H9 (cell line): ENCODE results near the gene GRAMD1B. TPM values are rescaled to one million over a fixed set of nuclear protein-coding genes. Genes with fewer than 3 reads are reported as not detected.
A peak's percentile ranks its signal among the peaks of the same experiment; 100 is the strongest.

ENCODE experiments used
- DNase-seq: peaks from one replicate; pipeline ENCODE4 v3.0.0-alpha.2; 2017
- H2AFZ ChIP-seq: one replicate; pipeline ENCODE4 v1.6.1; 2013; ENCODE audit warnings: mild to moderate bottlenecking, low read length, control low read depth, moderate library complexity
- H2AK5ac ChIP-seq: 2 replicates; pipeline ENCODE4 v1.6.1; 2013; ENCODE audit warnings: low read length, control low read depth, mixed read lengths; ENCODE audit not compliant: insufficient read length
- H2BK120ac ChIP-seq: one replicate; pipeline ENCODE4 v1.6.1; 2013; ENCODE audit warnings: low read depth, mild to moderate bottlenecking, low read length, control low read depth, inconsistent platforms; ENCODE audit not compliant: poor library complexity, severe bottlenecking
- H2BK12ac ChIP-seq: 2 replicates; pipeline ENCODE4 v1.6.1; 2013; ENCODE audit warnings: low read length, control low read depth, mixed read lengths, low read depth; ENCODE audit not compliant: insufficient read length
- H2BK15ac ChIP-seq: 2 replicates; pipeline ENCODE4 v1.6.1; 2013; ENCODE audit warnings: low read depth, low read length, control low read depth
- H2BK20ac ChIP-seq: one replicate; pipeline ENCODE4 v1.6.1; 2013; ENCODE audit warnings: low read depth, mild to moderate bottlenecking, low read length, control low read depth, inconsistent platforms; ENCODE audit not compliant: poor library complexity, severe bottlenecking
- H2BK5ac ChIP-seq: 2 replicates; pipeline ENCODE4 v1.6.1; 2013; ENCODE audit warnings: low read length, control low read depth, mixed read lengths; ENCODE audit not compliant: insufficient read length
- H3K14ac ChIP-seq: 2 replicates; pipeline ENCODE4 v1.6.1; 2013; ENCODE audit warnings: low read length, control low read depth; ENCODE audit not compliant: insufficient read depth
- H3K18ac ChIP-seq: 2 replicates; pipeline ENCODE4 v1.6.1; 2013; ENCODE audit warnings: low read depth, mild to moderate bottlenecking, mixed read lengths, low read length, control low read depth; ENCODE audit not compliant: insufficient read length
- H3K23ac ChIP-seq: 2 replicates; pipeline ENCODE4 v1.6.1; 2013; ENCODE audit warnings: low read length, control low read depth, mixed read lengths, low read depth; ENCODE audit not compliant: insufficient read length
- H3K23me2 ChIP-seq: 2 replicates; pipeline ENCODE4 v1.6.1; 2013; ENCODE audit warnings: low read depth, mild to moderate bottlenecking, mixed read lengths, low read length, control low read depth; ENCODE audit not compliant: insufficient read length, poor library complexity, severe bottlenecking
- H3K27ac ChIP-seq: 2 replicates; pipeline ENCODE4 v1.5.1; 2013; ENCODE audit warnings: low read length, control low read depth, mixed read lengths, low read depth; ENCODE audit not compliant: insufficient read length
- H3K27me3 ChIP-seq: 2 replicates; pipeline ENCODE4 v1.6.1; 2013; ENCODE audit warnings: low read length, control low read depth, inconsistent platforms; ENCODE audit not compliant: insufficient read depth
- H3K4ac ChIP-seq: 2 replicates; pipeline ENCODE4 v1.6.1; 2013; ENCODE audit warnings: low read depth, mild to moderate bottlenecking, control low read depth, inconsistent platforms, low read length, moderate library complexity
- H3K4me1 ChIP-seq: 2 replicates; pipeline ENCODE4 v1.6.1; 2013; ENCODE audit warnings: low read length, control low read depth, inconsistent platforms; ENCODE audit not compliant: insufficient read depth
- H3K4me2 ChIP-seq: 2 replicates; pipeline ENCODE4 v1.6.1; 2013; ENCODE audit warnings: low read length, control low read depth, mixed read lengths; ENCODE audit not compliant: insufficient read length, insufficient read depth
- H3K56ac ChIP-seq: 2 replicates; pipeline ENCODE4 v1.6.1; 2013; ENCODE audit warnings: low read depth, mild to moderate bottlenecking, mixed read lengths, low read length, control low read depth; ENCODE audit not compliant: insufficient read length
- H3K79me1 ChIP-seq: 2 replicates; pipeline ENCODE4 v1.6.1; 2013; ENCODE audit warnings: low read depth, mild to moderate bottlenecking, moderate library complexity, low read length, control low read depth, inconsistent platforms; ENCODE audit not compliant: insufficient read depth, poor library complexity, severe bottlenecking
- H3K79me2 ChIP-seq: 2 replicates; pipeline ENCODE4 v1.6.1; 2013; ENCODE audit warnings: low read length, control low read depth, inconsistent platforms; ENCODE audit not compliant: insufficient read depth
- H3K9ac ChIP-seq: 2 replicates; pipeline ENCODE4 v1.6.1; 2013; ENCODE audit warnings: low read length, control low read depth, mixed read lengths; ENCODE audit not compliant: insufficient read length; ENCODE audit errors: extremely low read depth
- H3K9me3 ChIP-seq: one replicate; pipeline ENCODE4 v1.6.1; 2013; ENCODE audit warnings: low read depth, low read length, inconsistent platforms; ENCODE audit not compliant: control insufficient read depth
- H3T11ph ChIP-seq: one replicate; pipeline ENCODE4 v1.6.1; 2013; ENCODE audit warnings: mild to moderate bottlenecking, low read length, control low read depth, inconsistent platforms
- H4K20me1 ChIP-seq: one replicate; pipeline ENCODE4 v1.6.1; 2013; ENCODE audit not compliant: control insufficient read depth, insufficient read length, insufficient read depth
- H4K5ac ChIP-seq: 2 replicates; pipeline ENCODE4 v1.6.1; 2013; ENCODE audit warnings: low read depth, mild to moderate bottlenecking, mixed read lengths, low read length, control low read depth; ENCODE audit not compliant: insufficient read length
- H4K8ac ChIP-seq: replicated peaks from 2 replicates; pipeline ENCODE4 v1.6.1; 2013; ENCODE audit warnings: low read length, control low read depth, mixed read lengths, low read depth; ENCODE audit not compliant: insufficient read length
- H4K91ac ChIP-seq: 2 replicates; pipeline ENCODE4 v1.6.1; 2013; ENCODE audit warnings: low read depth, mild to moderate bottlenecking, moderate library complexity, mixed read lengths, low read length, control low read depth; ENCODE audit not compliant: insufficient read length
- H3K27ac Mint-ChIP-seq, 3 experiments: 2 replicates in 2 of 3; 3 replicates in 1 of 3; pipeline ENCODE4 v1.8.0; 2020 to 2021; ENCODE audit warnings: mixed read lengths in 3 of 3, mild to moderate bottlenecking in 1 of 3, moderate library complexity in 1 of 3
- H3K27me3 Mint-ChIP-seq: 2 replicates; pipeline ENCODE4 v1.8.0; 2021; ENCODE audit warnings: low read depth, mild to moderate bottlenecking, moderate library complexity, mixed read lengths
- H3K36me3 Mint-ChIP-seq, 3 experiments: 2 replicates in 2 of 3; 3 replicates in 1 of 3; pipeline ENCODE4 v1.8.0; 2020 to 2021; ENCODE audit warnings: low read depth in 3 of 3, mixed read lengths in 3 of 3; ENCODE audit not compliant: insufficient read depth in 1 of 3
- H3K4me1 Mint-ChIP-seq, 2 experiments: 2 replicates each; pipeline ENCODE4 v1.8.0; 2020; ENCODE audit warnings: mixed read lengths in 2 of 2
- H3K4me3 Mint-ChIP-seq, 2 experiments: 2 replicates in 1 of 2; 3 replicates in 1 of 2; pipeline ENCODE4 v1.8.0; 2020 to 2021; ENCODE audit warnings: mild to moderate bottlenecking in 2 of 2, mixed read lengths in 2 of 2, moderate library complexity in 1 of 2
- H3K9me3 Mint-ChIP-seq, 2 experiments: 2 replicates in 1 of 2; 3 replicates in 1 of 2; pipeline ENCODE4 v1.8.0; 2020; ENCODE audit warnings: mild to moderate bottlenecking in 2 of 2, mixed read lengths in 2 of 2, moderate library complexity in 1 of 2
- CTCF ChIP-seq: fragments of 200-600 bp; sonication (generic); conservative IDR thresholded peaks from 3 replicates; pipeline ENCODE4 v1.8.0; 2021; ENCODE audit warnings: antibody characterized with exemption, mild to moderate bottlenecking
- WGBS: extraction: QIAGEN DNeasy Blood & Tissue Kit; methylation state at CpG from one replicate; pipeline ENCODE4 v1.1.7; 2013; ENCODE audit warnings: missing lambda C conversion rate, low lambda C conversion rate, mixed read lengths; ENCODE audit not compliant: insufficient read length; ENCODE audit errors: extremely low coverage; 5-methylcytosine and 5-hydroxymethylcytosine counted together
- total RNA-seq: library from RNA; stranded (reverse); gene quantifications from 2 replicates; pipeline ENCODE4 v1.2.1, GENCODE V29; 2021

GRAMD1B gene
- total RNA-seq, 1 experiment from 2014 or later, result 25.9 TPM

- Mint-ChIP-seq H3K4me1 (peaks cover 26 to 31% of the 10 kb centered on the region in 2 experiments), H3K9me3 (peaks cover 0 to 3% of the 10 kb centered on the region in 2 experiments; a peak in 1 of 5 replicates), H3K4me3 (no peak overlapping the region), H3K27ac (peak overlapping the region in 1 of 3 experiments; percentile 65; a peak in 1 of 7 replicates), H3K36me3 (peaks cover 4 to 5% (median 5%) of the 10 kb centered on the region in 3 experiments; a peak in 6 of 7 replicates), H3K27me3 (peaks cover 6% of the 10 kb centered on the region)
- Histone ChIP-seq H3K27me3 (no peaks in the 10 kb centered on the region), H3K4me1 (no peaks in the 10 kb centered on the region; the same call in 1 of the 2 replicates), H3K18ac (no peak overlapping the region), H2AFZ (no peak overlapping the region), H2BK15ac (no peak overlapping the region), H4K91ac (no peak overlapping the region), H3K27ac (no peak overlapping the region), H4K5ac (no peak overlapping the region), H3K23ac (no peak overlapping the region), H3K9me3 (no peaks in the 10 kb centered on the region), H3T11ph (no peak overlapping the region), H3K9ac (no peak overlapping the region), H2BK12ac (no peak overlapping the region), H2BK5ac (no peak overlapping the region), H3K4ac (no peak overlapping the region), H2BK120ac (no peak overlapping the region), H3K79me1 (no peaks in the 10 kb centered on the region), H3K23me2 (no peaks in the 10 kb centered on the region), H2AK5ac (no peak overlapping the region), H4K8ac (no peak overlapping the region), H4K20me1 (no peaks in the 10 kb centered on the region), H2BK20ac (no peak overlapping the region), H3K79me2 (no peaks in the 10 kb centered on the region), H3K14ac (no peak overlapping the region), H3K4me2 (no peak overlapping the region), H3K56ac (no peak overlapping the region)
- no CpG with 5 or more reads among the region's 5 CpGs for WGBS
- no peak for DNase-seq
- no peak for TF ChIP-seq CTCF
Measured at GRCh38 chr11:123585706-123586105, 155.6 kb downstream of the GRAMD1B start.
